HG03039 (cell line): Measurements from ENCODE around the gene C11orf68.
"Not testable (repeated sequence)": the region's sequence is repeated elsewhere in the genome, so short reads cannot be mapped to it uniquely, and the experiment has no call there.

ENCODE experiments used
- ATAC-seq: cut with Tn5 transposase; IDR thresholded peaks from one replicate; pipeline ENCODE4 v1.9.1; 2021; ENCODE audit warnings: mild to moderate bottlenecking, moderate library complexity; ENCODE audit not compliant: unreplicated experiment

C11orf68 gene

DNA sequence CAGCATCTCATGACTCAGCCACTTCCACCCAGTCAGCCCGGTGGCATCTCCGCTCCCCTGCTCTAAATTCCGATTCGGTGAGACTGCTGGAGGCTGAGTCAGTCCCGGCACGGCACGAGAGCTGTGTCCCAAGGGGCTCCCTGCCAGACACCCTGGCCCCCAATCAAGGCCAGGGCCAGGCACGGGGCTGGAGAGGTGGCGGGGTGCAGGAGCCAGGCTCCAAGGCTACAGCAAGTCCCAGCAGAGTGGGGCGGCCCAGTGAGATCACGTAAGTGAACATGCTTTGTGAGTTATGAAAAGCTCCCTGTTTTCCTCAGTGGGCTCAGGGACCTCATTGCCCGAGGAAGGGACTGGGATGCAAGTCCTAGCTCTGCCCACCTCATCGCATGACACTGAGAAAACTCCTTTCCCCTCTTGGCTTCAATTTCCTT is 3.0 kb downstream of the C11orf68 start:
- ATAC-seq: no peak

GRCh38 chr11:65915101-65915820 is 3.6 kb downstream of the C11orf68 start:
- ATAC-seq: no peak

DNA sequence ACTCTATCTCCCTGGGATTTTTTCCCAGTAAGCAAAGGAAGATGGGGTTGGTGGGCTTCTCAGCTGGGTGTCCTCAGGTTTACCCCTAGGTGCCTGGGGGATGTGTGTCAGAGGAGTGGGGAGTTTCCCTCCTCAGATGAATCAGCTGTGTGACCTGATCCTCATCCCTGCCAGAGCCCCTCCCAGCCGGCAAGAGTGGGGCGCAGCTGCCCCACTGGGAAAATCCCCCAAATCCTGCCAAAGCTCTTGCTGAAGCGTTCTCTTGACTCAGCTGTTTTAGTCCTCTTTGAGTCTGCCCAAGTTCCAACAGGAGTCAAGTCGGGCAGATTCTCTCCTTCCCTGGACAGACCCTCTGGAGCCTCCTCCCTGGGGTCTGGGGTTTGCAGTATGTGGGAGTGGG is 6.0 kb downstream of the C11orf68 start:
- ATAC-seq: no peak

GRCh38 chr11:65911682-65912568 is 6.9 kb downstream of the C11orf68 start:
- no peak for ATAC-seq

DNA sequence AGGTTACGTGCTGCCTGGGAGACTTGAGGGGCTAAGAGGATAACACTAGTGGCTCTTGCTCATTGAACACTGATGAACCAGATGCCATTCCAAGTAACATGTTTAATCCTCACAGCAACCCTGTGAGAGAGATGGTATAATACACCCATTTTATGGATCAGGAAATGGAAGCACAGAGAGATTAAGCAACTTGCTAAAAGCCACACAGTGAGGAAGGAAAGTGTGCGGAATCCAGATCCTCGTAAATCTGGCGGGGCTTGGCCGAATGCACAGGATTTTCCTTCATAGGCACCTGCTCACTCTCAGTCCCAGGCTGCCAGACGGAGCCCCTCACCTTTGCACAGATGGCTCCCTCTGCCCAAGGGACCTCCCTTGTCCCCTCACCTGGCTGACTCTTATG is 11.0 kb downstream of the C11orf68 start:
- no peak for ATAC-seq

DNA sequence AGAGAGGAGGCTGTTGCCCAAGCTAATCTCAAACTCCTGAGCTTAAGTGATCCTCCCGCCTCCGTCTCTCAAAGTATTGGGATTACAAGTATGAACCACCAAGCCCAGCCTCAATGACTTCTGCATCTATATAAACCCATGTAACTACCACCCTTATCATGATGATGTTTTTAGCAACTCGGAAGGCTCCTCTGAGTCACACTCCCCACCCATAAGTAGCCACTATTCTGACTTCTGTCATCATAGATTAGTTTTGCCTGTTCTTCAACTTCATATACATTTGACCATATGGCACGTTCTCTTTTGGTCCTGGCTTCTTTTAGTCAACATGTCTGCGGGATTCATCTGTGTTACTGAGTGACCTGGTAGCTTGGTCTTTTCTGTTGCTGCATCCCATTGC is 12.3 kb downstream of the C11orf68 start:
- ATAC-seq: no peak

DNA sequence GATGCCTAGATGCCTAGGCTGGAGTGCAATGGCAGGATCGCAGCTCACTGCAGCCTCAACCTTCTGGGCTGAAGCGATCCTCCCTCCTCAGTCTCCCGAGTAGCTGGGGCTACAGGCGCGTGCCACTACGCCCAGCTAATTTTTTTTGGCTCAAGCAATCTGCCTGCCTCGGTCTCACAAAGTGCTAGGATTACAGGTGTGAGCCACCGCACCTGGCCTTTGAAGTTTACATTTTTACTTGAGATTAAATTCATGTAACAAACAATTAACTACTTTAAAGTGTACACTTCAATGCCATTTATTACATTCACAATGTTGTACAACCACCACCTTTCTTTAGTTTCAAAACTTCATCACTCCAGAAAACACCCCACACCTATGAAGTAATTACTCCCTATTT is 15.1 kb downstream of the C11orf68 start:
- no peak for ATAC-seq

- no peak for ATAC-seq
These were observed 15.8 kb downstream of the C11orf68 start for GRCh38 chr11:65903068-65903481.

DNA sequence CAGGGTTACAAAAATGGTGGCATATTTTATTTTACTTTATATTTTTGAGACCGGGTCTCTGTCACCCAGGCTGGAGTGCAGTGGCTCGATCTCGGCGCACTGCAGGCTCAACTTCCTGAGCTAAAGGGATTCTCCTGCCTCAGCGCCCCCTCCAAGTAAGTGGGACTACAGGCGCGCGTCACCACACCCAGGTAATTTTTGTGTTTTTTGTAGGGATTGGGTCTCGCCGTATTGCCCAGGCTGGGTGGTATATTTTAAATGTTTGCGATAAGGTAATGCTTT is 18.0 kb downstream of the C11orf68 start:
- no peak for ATAC-seq

DNA sequence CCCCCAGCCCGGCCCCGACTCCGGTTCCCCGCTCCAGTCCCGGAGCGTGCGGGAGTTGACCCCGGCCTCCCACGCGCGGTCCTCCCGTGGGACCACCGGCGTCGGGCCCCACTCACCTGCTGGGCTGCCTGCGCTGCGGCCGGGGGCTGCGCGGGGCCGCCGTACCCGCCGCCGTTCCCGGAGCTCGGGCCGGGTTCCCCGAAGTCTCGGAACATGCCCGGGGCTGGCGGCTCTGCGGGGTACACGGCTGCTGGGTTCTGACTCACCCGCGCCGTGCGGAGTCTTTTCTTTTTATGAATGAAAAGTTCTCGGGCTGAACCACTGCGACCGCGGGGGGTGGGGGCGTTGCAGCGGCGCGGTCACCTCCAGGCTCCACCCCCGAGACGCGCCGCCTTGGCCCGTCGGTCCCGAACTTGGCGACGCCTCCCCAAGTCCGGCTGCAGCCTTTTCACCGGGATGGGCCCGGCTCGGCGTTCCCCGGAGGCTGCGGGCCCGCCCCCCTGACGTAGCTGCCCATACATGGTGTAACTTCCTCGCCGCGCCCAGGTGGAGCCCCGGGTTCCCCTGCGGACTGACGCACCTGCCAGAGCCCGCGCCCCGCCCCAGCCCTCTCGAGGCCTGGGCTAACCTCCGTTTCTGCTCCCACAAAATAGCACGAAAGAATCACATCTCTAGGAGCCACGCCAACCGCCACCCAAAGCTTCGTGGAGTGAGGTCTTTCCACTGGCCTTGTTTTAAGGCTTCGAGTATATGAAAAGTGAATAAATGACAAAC is 18.6 kb downstream of the C11orf68 start, which contains the start of gene FOSL1:
TSS of gene FOSL1 (minus strand) at position 264 of the 774 bp plus-strand sequence. CDS start at position 215, 49 bp downstream.
- peak; percentile 58 for ATAC-seq

DNA sequence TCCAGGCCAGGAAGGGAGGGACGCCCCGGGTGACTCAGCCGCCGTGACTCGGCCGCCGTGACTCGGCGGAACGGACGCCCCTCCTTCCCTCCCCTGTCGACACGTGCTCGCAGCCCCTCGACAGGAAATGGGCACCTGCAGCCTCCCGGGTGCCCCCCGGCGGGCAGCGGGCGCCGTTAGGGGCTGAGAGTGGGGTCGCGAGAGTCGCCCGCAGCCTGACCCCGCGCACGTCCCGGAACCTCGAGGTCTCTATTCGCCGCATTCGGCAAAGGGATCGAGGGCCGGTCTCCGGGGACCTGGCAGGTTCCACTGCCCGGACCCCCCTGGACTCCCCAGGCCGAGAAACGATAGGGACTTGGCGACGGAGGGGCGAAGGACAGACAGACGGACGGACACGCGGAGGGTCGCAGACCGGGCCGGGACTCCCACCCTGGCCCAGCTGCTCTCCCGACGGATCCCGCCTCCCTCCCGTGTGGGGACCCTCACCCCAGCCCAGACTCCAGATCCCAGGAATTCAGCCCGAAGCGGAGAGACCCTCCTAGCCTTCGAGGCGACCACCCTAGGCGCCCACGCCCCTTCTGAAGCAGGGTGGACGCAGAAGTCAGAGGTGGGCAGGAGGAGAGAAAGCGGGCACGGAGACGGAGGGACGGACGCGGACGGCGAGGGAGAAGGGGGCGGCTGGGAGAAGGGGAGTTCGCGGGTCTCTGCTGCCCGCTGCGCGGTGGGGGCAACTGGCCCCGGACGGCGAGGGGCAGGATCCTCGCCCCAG is 19.3 kb downstream of the C11orf68 start:
- no peak for ATAC-seq

DNA sequence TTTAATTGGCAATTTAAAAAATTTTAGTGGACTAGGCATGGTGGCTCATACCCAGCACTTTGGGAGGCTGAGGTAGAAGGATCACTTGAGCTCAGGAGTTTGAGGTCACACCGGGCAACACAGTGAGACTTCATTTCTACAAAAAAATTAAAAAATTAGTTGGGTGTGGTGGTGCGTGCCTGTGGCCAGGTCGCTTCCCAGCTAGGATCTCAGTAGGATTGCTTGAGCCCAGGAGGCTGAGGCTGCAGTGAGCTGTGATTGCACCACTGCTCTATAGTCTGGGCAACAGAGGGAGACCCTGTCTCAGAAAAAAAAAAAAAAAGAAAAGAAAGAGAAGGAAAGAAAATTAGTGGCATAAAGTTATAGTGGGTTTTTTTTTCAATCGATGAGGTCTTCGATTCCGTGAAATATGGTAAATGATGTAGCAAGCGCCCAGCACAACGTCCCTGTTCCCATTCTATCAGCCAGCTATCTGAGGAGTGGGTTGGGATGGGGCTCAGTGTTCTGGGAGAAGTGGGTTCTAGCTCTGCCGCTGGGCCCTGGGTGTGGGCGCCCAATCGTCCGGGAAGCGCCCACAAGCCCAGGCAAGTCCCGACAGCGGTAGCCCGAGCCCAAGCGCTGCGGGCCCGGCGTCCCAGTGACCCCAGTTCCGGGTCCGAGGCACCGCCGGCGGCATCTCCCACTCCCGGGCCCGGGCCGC is 20.1 kb downstream of the C11orf68 start:
- no peak for ATAC-seq

DNA sequence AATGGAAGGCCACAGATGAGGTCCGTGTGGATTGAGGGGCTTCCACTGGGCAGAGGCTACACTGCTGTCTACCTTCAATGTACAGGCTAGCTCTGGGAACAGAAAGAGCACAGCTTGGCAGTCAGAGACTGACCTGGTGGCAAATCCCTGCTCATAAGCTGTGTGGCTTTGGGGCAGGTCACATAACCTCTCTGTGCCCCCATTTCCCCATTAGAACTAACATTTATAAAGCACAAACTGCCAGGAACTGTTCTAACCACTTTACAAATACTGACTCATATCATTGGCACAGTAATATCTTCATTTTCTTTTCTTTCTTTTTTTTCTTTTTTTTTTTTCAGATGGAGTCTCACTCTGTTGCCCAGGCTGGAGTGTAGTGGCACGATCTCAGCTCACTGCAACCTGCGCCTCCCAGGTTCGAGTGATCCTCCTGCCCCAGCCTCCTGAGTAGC is 21.8 kb downstream of the C11orf68 start:
- no peak for ATAC-seq

- ATAC-seq: no peak
These were observed 22.5 kb downstream of the C11orf68 start for GRCh38 chr11:65896034-65896999.

DNA sequence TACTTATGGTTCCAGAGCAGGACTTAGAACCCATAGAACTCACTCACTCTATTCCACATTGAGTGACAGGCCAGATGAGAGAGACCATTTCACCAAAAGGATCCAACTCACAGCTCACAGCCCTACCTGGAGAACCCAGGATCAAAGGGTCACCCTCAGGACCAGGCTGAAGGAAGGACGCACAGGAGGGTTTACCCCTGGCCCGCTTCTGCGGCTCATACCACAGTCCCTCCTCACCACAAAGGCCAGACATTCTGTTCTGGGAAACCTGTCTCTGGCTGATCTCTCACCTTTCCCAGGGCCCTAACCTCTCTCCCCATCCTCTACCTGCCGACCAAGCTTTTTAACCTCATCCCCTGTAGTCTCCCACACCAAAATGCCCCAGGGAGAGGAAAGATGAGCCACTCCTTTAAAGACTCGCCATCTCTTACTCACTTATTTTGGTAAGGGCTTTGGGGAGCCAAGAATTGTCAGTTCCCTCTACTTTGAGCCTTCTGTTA is 23.3 kb downstream of the C11orf68 start:
- ATAC-seq: no peak

DNA sequence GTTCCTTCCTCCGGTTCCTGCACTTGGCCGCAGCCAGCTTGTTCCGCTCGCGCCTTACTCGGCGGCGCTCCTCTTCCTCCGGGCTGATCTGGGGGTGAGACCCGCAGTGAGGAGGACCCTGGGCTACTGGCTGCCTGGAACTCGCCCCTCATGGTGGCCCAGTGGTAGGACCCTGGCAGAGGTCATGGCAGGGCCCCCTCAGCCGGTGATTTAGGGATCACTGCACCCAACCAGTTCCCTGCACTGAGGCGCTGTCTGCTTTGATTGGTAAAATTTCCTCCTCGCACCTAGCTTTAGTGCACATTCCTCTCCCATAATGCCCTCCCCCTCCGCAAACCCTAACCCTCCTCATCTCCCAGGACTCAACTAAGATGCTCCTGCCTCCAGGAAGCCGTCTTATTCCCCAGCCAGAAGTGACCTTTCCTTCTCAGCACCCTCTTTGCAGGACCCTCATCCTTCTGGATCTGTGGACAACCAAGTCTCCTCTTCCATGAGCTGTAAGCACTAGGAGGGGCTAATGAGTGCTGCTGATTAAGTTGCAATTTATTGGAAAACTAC is 24.7 kb downstream of the C11orf68 start:
- ATAC-seq: no peak

GRCh38 chr11:65892661-65893317 is 26.1 kb downstream of the C11orf68 start:
- ATAC-seq: no peak

DNA sequence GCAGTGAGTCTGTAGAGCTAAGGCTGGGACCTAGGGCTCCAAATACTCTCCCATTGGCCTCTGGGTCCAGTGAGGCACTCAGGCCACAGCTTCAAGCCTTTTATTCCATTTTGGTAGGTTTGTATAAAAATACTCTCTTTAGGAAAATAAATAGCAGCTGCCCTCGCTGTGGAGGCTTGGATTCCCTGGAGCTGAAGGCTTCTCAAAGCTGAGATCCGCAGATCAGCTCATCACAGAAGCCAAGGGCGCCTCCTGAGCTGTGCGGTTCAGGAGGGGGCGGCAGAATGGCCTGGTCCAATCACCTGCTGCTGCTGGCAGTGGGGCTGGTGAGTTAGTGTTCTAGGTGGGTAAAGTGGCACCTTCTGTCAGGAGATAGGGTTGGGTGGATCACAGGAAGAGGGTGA is 26.7 kb downstream of the C11orf68 start:
- not testable (repeated sequence) for ATAC-seq
